Activated CD8-positive, alpha-beta memory T cell treated with anti-CD3 and anti-CD28 coated beads, Interleukin-2, amount 50 U/mL, for 24 hours (primary cell): ENCODE results near the gene ZBTB4.

ENCODE experiments used
- DNase-seq: peaks from one replicate; pipeline ENCODE4 v3.0.0-alpha.2; 2020; ENCODE audit errors: extremely low read depth

Gene ZBTB4

GRCh38 chr17:7421186-7421585, 58.2 kb downstream of the ZBTB4 start:
- no peak for DNase-seq

GRCh38 chr17:7419819-7420610, 59.4 kb downstream of the ZBTB4 start, which contains the start of gene SPEM1:
SPEM1 (plus strand) TSS chr17:7420324; CDS start chr17:7420385, 61 bp downstream.
- DNase-seq, result no peak

GRCh38 chr17:7418472-7419152, 60.8 kb downstream of the ZBTB4 start:
- DNase-seq, result no peak

GRCh38 chr17:7417056-7417655, 62.3 kb downstream of the ZBTB4 start:
- DNase-seq, result no peak

- no peak for DNase-seq
Measured at GRCh38 chr17:7416323-7416722, 63.1 kb downstream of the ZBTB4 start.

- no peak for DNase-seq
Measured at GRCh38 chr17:7415784-7416183, 63.6 kb downstream of the ZBTB4 start.

GRCh38 chr17:7414837-7415236, 64.6 kb downstream of the ZBTB4 start:
- no peak for DNase-seq

- no peak for DNase-seq
Measured at GRCh38 chr17:7413346-7413985, 66.0 kb downstream of the ZBTB4 start.

GRCh38 chr17:7411427-7411750, 68.0 kb downstream of the ZBTB4 start:
- DNase-seq, result no peak

- no peak for DNase-seq
Measured at GRCh38 chr17:7410634-7411426, 68.6 kb downstream of the ZBTB4 start.

- no peak for DNase-seq
Measured at GRCh38 chr17:7409716-7410115, 69.7 kb downstream of the ZBTB4 start.
